Measurements from ENCODE around the gene TMEM63C.

GRCh38 chr14:77177702-77178101 is 3.9 kb upstream of the TMEM63C start:
- TF ChIP-seq POLR2A (IDR thresholded peaks at IDR 0.05) = no peak
- TF ChIP-seq CTCF (IDR thresholded peaks at IDR 0.05) = no peak
